NCI-H748 (cell line): ENCODE measurements around the gene FAM174C.
A peak's percentile ranks its signal among the peaks of the same experiment; 100 is the strongest.

Experiments used
- DNase-seq: peaks from one replicate; lab custom pipeline; 2025; ENCODE audit not compliant: unreplicated experiment; lab: John Stamatoyannopoulos, UW

The FAM174C gene

DNA sequence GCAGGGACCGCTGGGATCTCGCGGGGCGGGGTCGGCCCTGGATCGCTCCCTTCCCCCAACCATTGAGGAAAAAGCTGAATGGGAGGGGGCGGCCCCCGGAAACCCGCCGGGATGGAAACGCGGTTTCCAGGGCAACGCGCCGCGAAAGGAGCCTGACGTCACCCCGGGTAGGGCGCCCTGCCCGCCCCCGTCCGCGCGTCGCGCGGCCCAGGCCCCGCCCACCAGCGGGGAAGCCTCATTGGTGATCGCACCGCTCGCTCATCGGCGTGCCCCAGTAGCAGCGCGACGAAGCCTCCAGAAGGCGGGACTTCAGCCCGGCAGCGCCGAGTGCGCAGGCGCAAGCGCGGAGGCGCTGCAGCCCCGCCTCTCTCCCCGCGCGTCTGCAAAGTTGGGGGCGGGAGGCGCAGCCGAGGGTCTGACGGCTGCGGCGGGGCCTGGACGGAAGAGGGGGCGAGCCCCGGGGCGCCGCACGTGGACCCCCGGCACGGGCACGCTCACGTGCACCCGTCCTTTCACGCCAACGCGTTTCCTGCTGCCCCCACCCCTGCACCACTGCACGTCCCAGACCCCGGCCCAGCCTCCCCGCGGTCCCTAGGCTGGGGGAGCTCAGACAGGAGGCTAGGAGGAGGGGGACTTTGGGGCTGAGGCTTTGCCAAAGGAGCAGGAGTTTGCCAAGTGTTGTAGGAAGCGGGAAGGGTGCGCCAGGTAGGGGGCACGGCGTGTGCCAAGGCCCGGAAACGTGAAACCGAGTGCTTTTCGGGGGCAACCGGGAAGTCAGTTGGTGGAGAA is 14.4 kb upstream of the FAM174C start:
- DNase-seq: peak; percentile 94

DNA sequence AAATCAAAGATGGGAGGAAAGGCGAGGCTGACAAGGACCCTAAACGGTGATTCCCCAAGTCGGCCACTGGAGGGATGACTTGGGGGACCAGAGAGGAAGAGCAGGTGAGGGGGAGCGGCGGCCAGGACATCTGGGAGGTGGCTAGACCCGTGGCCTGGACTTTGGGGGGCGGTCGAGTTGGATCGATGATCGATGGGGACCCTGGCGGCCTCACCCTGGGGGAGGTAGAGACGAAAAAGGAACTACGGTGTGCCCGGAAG is 13.9 kb upstream of the FAM174C start:
- DNase-seq: peak; percentile 49

GRCh38 chr19:1261798-1262622 is 13.3 kb upstream of the FAM174C start:
- no peak for DNase-seq

GRCh38 chr19:1262623-1263123 is 12.7 kb upstream of the FAM174C start:
- no peak for DNase-seq

DNA sequence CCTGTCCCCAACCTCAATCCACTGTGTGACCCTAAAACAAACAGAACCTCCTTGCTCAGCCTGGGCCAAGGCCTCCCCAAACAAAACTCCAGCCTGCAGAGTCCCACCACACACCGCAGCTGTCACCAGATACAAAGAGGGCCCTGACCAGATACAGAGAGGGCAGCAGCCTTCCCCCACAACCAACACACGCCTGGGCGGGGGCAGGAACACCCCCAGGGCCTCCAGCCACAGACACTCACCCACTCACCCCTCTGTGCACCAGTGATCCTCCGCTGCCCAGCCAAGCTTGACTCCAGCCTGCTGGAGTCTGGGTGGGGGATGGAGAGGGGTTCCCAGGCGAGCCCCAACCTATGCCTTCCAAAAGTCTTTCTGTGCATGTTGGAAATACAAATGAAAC is 12.1 kb upstream of the FAM174C start:
- DNase-seq: no peak

GRCh38 chr19:1264801-1265614 is 10.3 kb upstream of the FAM174C start:
- no peak for DNase-seq

- DNase-seq: peak; percentile 25
Measured at GRCh38 chr19:1265615-1266128, 9.7 kb upstream of the FAM174C start.

- peak; percentile 87 for DNase-seq
Measured at GRCh38 chr19:1266129-1266915, 9.0 kb upstream of the FAM174C start.

GRCh38 chr19:1266916-1267476 is 8.3 kb upstream of the FAM174C start:
- DNase-seq: peak; percentile 65

DNA sequence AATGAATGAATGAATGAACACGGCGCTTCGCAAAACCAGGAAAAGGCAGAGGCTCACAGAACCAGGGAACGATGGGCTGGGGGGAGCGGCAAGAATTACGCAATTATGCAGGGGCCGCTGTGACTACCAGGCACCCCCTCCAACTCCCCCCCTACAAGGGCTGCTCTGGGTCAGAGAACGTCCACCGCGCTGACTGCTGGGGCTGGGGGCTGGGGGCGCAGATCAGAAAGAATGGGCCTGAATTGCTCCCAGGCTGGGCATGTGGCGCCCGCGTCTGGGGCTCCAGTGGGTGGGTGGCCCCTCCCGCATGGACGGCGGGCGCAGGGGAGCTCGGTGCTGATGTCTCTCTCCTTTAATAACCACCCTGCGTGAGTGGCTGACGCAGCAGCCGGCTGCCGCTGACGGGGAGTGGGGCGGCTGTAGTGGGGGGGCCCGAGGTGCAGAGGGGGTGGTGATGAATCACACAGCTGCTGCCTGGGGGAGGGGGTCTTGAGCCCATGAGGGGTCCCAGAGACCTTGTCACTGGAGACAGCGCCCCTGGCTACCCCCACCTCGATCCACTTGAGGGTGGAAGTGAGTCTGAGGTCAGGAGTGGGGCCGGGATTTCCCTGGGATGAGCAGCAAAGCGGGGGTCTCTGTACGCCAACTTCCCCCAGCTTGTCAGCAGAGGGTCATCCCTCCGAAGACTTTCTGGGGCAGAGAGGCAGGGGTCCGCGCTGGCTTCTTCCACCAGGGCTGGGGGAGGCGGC is 7.7 kb upstream of the FAM174C start:
- DNase-seq: no peak

GRCh38 chr19:1268226-1269064 is 6.9 kb upstream of the FAM174C start:
- no peak for DNase-seq

DNA sequence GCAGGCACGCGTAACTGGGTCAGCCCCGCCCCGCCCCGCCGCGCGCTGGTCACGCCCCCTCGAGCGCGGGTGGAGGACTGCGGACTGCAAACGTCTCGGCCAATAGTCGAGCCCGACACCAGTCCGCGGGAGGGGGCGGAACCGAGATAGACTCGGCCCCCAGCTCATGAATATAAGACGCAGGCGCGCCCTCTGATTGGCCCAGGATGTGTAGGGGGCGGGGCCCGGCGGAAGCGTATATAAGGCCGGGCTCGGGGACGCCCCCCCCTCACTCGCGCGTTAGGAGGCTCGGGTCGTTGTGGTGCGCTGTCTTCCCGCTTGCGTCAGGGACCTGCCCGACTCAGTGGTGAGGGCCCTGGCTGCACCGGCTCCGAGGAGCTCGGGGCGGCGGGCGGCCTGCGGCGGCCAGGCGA is 6.3 kb upstream of the FAM174C start, which contains the start of gene CIRBP:
Gene CIRBP (plus strand): TSS at position 268 of the 413 bp plus-strand sequence. CDS start 1,602 bp downstream, outside the sequence.
- peak; percentile 96 for DNase-seq

DNA sequence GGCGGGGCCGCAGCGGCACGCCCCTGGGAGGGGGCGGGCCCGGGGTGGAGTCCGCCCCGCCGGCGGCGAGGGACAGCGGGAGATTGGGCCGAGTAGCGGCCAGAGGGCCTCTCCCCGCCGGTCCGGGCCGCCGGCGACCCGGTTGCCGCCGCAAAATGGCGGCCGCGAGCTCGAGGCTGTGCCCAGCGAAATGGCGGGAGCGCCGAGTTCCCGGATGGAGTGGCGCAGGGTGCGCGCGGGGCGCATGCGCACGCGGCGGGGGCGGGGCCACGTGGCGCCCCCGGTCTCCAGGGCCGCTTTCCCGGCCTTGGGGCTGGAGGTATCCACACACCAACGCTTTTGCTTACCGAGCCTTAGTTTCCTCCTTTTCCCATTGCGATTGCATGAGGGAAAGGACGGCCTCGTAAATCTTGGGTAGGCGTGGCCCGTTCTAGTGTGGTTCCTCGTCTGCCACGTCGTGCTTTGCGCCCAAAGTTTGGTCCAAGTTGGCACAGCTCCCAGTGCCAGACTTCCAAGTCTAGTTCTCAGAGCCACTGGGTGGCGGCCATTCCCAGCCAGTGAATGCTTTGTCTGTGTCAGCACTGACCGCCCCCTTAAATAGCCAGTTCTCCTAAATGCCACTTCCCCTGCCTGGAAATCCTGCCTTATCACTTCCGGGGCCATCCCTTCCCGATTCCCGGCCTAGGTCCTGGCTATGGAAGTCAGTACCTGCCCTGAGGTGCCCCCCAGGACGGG is 5.7 kb upstream of the FAM174C start:
- peak; percentile 85 for DNase-seq

DNA sequence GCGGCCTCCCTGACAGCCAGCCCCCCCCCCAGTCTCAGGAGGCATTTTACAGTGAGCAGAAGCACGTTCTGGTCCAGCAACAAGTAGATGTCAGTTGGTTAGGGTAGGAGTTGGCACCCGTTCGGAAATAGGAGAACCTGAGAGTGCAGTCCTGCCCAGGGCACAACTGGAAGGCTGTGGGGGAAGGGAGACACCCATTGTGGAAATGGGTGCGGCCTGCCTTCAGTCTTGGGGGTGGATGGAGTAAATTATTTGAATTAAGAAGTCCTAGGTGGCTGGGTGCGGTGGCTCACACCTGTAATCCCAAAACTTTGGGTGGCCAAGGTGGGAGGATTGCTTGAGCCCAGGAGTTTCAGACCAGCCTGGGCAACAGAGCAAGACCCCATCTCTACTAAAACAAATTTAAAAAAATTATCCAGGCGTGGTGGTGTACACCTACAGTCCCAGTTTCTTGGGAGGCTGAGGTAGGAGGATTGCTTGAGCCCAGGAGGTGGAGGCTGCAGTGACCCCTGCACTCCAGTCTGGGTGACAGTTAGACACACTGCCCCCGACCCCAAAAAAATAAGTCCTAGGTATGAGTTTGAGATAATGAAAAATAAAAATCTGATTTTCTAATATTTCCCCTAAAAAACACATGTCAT is 5.0 kb upstream of the FAM174C start:
- DNase-seq: no peak

- no peak for DNase-seq
Measured at GRCh38 chr19:1270854-1271527, 4.3 kb upstream of the FAM174C start.

GRCh38 chr19:1271528-1272422 is 3.6 kb upstream of the FAM174C start:
- DNase-seq: no peak
